K562 (cell line): Measurements from ENCODE around the gene CAV1. TPM values are rescaled to one million over a fixed set of nuclear protein-coding genes. Genes with fewer than 3 reads are reported as not detected.

ENCODE experiments used
- ATAC-seq: fragments of 200-7000 bp; cut with Tn5 transposase; 3 replicates; pipeline ENCODE4 v1.9.1; 2020; ENCODE audit warnings: moderate library complexity
- Bru-seq: library from RNA; stranded (reverse); fragments of 400-500 nt; gene quantifications from one replicate; lab custom pipeline; 2021; lab: Mats Ljungman, UMichigan
- BruChase-seq, 2 experiments: library from RNA; stranded (reverse); fragments of 400-500 nt; gene quantifications; one replicate each; lab custom pipeline; 2021; lab: Mats Ljungman, UMichigan
- BruUV-seq: library from RNA; stranded (reverse); fragments of 400-500 nt; replicated peaks from 2 replicates; lab custom pipeline; 2021; lab: Mats Ljungman, UMichigan
- CTCF ChIA-PET: fragments of 300-600 bp; formaldehyde crosslinking; extraction: SDS; loops from one replicate; lab custom pipeline; 2021; ENCODE audit warnings: low intra/inter-chr PET ratio; lab: Yijun Ruan, JAX
- POLR2A ChIA-PET: fragments of 300-600, 350-650 bp; sonication (Branson Sonifier 250); formaldehyde crosslinking; extraction: SDS; loops from one replicate; lab custom pipeline; 2021; ENCODE audit warnings: antibody characterized with exemption, inconsistent platforms; lab: Yijun Ruan, JAX
- DNase-seq, 4 experiments: peaks; one replicate each; pipeline versions ENCODE4 v3.0.0 to v3.0.0-alpha.2; 2011 to 2018; ENCODE audit warnings: low spot score in 3 of 4, mixed read lengths in 3 of 4; ENCODE audit errors: extremely low read depth in 1 of 4
- FAIRE-seq: peaks from 2 replicates; lab custom pipeline; 2011; peaks lifted over from hg19 to GRCh38; lab: Jason Lieb, UNC
- H2AFZ ChIP-seq: 2 replicates; pipeline ENCODE4 v1.6.0; 2011; ENCODE audit warnings: low read depth, low read length, control low read depth, inconsistent platforms
- H3K27ac ChIP-seq: fragments of 200-600 bp; 3 replicates; pipeline ENCODE4 v1.8.0; 2011; ENCODE audit warnings: low read depth, mild to moderate bottlenecking, control low read depth, inconsistent platforms, low read length, moderate library complexity, mixed read lengths; ENCODE audit errors: extremely low read depth
- H3K27me3 ChIP-seq, 2 experiments: fragments of 300-600 bp in 1 of 2; 2 replicates in 1 of 2; 3 replicates in 1 of 2; pipeline versions ENCODE4 v1.6.0 to v1.8.0; 2011; ENCODE audit warnings: inconsistent platforms in 2 of 2, low read length in 2 of 2, mild to moderate bottlenecking in 1 of 2, mixed read lengths in 1 of 2, moderate library complexity in 1 of 2; ENCODE audit not compliant: control insufficient read depth in 2 of 2, insufficient read depth in 2 of 2
- H3K36me3 ChIP-seq: fragments of 300-600 bp; 3 replicates; pipeline ENCODE4 v1.8.0; 2011; ENCODE audit warnings: mild to moderate bottlenecking, low read length, inconsistent platforms; ENCODE audit not compliant: control insufficient read depth, insufficient read depth
- H3K4me1 ChIP-seq, 2 experiments: fragments of 200-600 bp in 1 of 2; replicated peaks in 1 of 2; 2 replicates in 1 of 2; 3 replicates in 1 of 2; pipeline versions ENCODE4 v1.5.1 to v1.8.0; 2011; ENCODE audit warnings: inconsistent platforms in 2 of 2, low read length in 2 of 2, mild to moderate bottlenecking in 1 of 2, mixed read lengths in 1 of 2, moderate library complexity in 1 of 2; ENCODE audit not compliant: control insufficient read depth in 2 of 2, insufficient read depth in 2 of 2
- H3K4me2 ChIP-seq: 2 replicates; pipeline ENCODE4 v1.6.1; 2011; ENCODE audit warnings: low read length, control low read depth, inconsistent platforms, mixed read lengths; ENCODE audit not compliant: insufficient read depth
- H3K4me3 ChIP-seq: fragments of 200-600 bp; sonication (generic), shearing (Covaris generic); 2 replicates; pipeline ENCODE4 v1.5.1; 2016; ENCODE audit warnings: control low read depth, inconsistent platforms
- H3K79me2 ChIP-seq: fragments of 200-600 bp; 3 replicates; pipeline ENCODE4 v1.8.0; 2011; ENCODE audit warnings: low read length, inconsistent platforms; ENCODE audit not compliant: control insufficient read depth, insufficient read depth
- H3K9ac ChIP-seq, 2 experiments: 2 replicates each; pipeline versions ENCODE4 v1.6.0 to v1.6.1; 2011; ENCODE audit warnings: low read depth in 2 of 2, low read length in 2 of 2, control low read depth in 1 of 2, inconsistent platforms in 1 of 2, mild to moderate bottlenecking in 1 of 2, mixed read lengths in 1 of 2; ENCODE audit not compliant: insufficient read depth in 1 of 2
- H3K9me1 ChIP-seq: one replicate; pipeline ENCODE4 v1.6.0; 2011; ENCODE audit warnings: inconsistent platforms, mild to moderate bottlenecking, low read length, moderate library complexity; ENCODE audit not compliant: control insufficient read depth, insufficient read depth
- H3K9me3 ChIP-seq: replicated peaks from 2 replicates; pipeline ENCODE4 v1.5.1; 2011; ENCODE audit warnings: low read depth, low read length, inconsistent platforms; ENCODE audit not compliant: control insufficient read depth, insufficient read depth
- H4K20me1 ChIP-seq: replicated peaks from 2 replicates; pipeline ENCODE4 v1.6.1; 2011; ENCODE audit warnings: low read length, inconsistent platforms, mixed read lengths; ENCODE audit not compliant: control insufficient read depth, insufficient read depth
- AFF1 ChIP-seq, 2 experiments: fragments of 450-650 bp; IDR thresholded peaks; 2 replicates each; pipeline ENCODE4 v1.6.1; 2018; ENCODE audit warnings: mild to moderate bottlenecking in 2 of 2, low read depth in 1 of 2; ENCODE audit not compliant: partially characterized antibody in 2 of 2
- CCNT2 ChIP-seq: IDR thresholded peaks from 2 replicates; pipeline ENCODE4 v1.6.1; 2011; ENCODE audit warnings: borderline replicate concordance, low read depth, mild to moderate bottlenecking, moderate library complexity, mixed read lengths, low read length; ENCODE audit not compliant: insufficient read length; ENCODE audit errors: extremely low read depth
- CHD1 ChIP-seq: fragments of 200-600 bp; sonication (generic); IDR thresholded peaks from one replicate; pipeline ENCODE4 v1.6.1; 2012; ENCODE audit warnings: mild to moderate bottlenecking, moderate library complexity, low read length, inconsistent platforms
- ESRRA ChIP-seq: fragments of 450-650 bp; IDR thresholded peaks from 2 replicates; pipeline ENCODE4 v1.6.1; 2014; ENCODE audit warnings: low read depth, mild to moderate bottlenecking, moderate library complexity, borderline replicate concordance
- HMBOX1 ChIP-seq: sonication (generic); IDR thresholded peaks from 2 replicates; pipeline ENCODE4 v1.6.1; 2016
- KDM1A ChIP-seq, 2 experiments: fragments of 450-650 bp; IDR thresholded peaks; 2 replicates each; pipeline ENCODE4 v1.6.1; 2016; ENCODE audit warnings: mild to moderate bottlenecking in 2 of 2
- NFIC ChIP-seq: fragments of 450-650 bp; IDR thresholded peaks from 2 replicates; pipeline ENCODE4 v1.6.1; 2017; ENCODE audit warnings: mild to moderate bottlenecking, inconsistent platforms
- NR2C1 ChIP-seq, 2 experiments: fragments of 450-650 bp; IDR thresholded peaks; 2 replicates each; pipeline ENCODE4 v1.6.1; 2017; ENCODE audit warnings: mild to moderate bottlenecking in 2 of 2, antibody characterized with exemption in 1 of 2, inconsistent platforms in 1 of 2, missing compliant biosample characterization in 1 of 2, missing genetic modification characterization in 1 of 2
- PHB ChIP-seq: fragments of 250-450 bp; sonication (Bioruptor Pico); IDR thresholded peaks from 2 replicates; pipeline ENCODE4 v1.5.0; 2021
- RAD21 ChIP-seq, 2 experiments: fragments of 250-450 bp in 1 of 2; fragments of 450-650 bp in 1 of 2; sonication (Bioruptor Pico) in 1 of 2; formaldehyde crosslinking in 1 of 2; IDR thresholded peaks in 1 of 2; conservative IDR thresholded peaks in 1 of 2; 2 replicates each; pipeline versions ENCODE4 v1.4.0 to v1.8.0; 2020 to 2022; ENCODE audit warnings: mild to moderate bottlenecking in 2 of 2, moderate library complexity in 1 of 2
- WGBS: fragments of 100-300 bp; shearing (Covaris generic); methylation state at CpG from one replicate; pipeline ENCODE4 v1.1.6; 2016; ENCODE audit warnings: low coverage, mixed read lengths; ENCODE audit not compliant: insufficient coverage; ENCODE audit errors: missing lambda C conversion rate; 5-methylcytosine and 5-hydroxymethylcytosine counted together
- in situ Hi-C: fragments of 300-500 bp; cut with MboI; formaldehyde crosslinking; loops from 4 replicates; pipeline ENCODE4 v1.15.0; 2018; ENCODE audit warnings: inconsistent platforms, mixed read lengths
- intact Hi-C: fragments of 100-400 bp; cut with micrococcal nuclease; formaldehyde crosslinking; loops from 2 replicates; pipeline ENCODE4 v1.14.2; 2022
- long read RNA-seq, 3 experiments: library from polyadenylated mRNA in 2 of 3; library from RNA in 1 of 3; unstranded in 2 of 3; stranded (forward) in 1 of 3; transcript quantifications; one replicate each; pipeline ENCODE4 v2.0.0, GENCODE V29; 2019 to 2022
- polyA minus RNA-seq, 3 experiments: library from RNA; depleted of rRNA, polyadenylated mRNA; stranded (reverse); fragments of >200 nt; gene quantifications; 2 replicates each; pipeline ENCODE4 v1.2.3, GENCODE V29; 2011
- polyA plus RNA-seq, 8 experiments: library from polyadenylated mRNA; depleted of rRNA in 4 of 8; stranded (reverse) in 5 of 8; unstranded in 3 of 8; fragments of >200 nt; fragmentation: Nextera tagmentation in 2 of 8; fragmentation: Illumina TruSeq in 1 of 8; extraction: Ambion mirVana in 2 of 8; extraction: Trizol in 1 of 8; gene quantifications; 2 replicates each; pipeline versions ENCODE4 v1.2.1 to v1.2.3, GENCODE V29; 2011 to 2014; ENCODE audit warnings: inconsistent platforms in 1 of 8, missing spikeins in 1 of 8
- total RNA-seq, 7 experiments: library from RNA; depleted of rRNA in 6 of 7; stranded (reverse); fragments of >200 nt in 6 of 7; fragmentation: Illumina TruSeq in 2 of 7; extraction: Trizol in 2 of 7; gene quantifications; 2 replicates each; pipeline versions ENCODE4 v1.2.1 to v1.2.3, GENCODE V29; 2011 to 2021; ENCODE audit warnings: low replicate concordance in 1 of 7

The CAV1 gene
- total RNA-seq (2011; cell fraction: chromatin; rRNA removed; ENCODE audit: low replicate concordance), result 0.79 and 1.5 TPM in 2 replicates
- total RNA-seq (2011; cell fraction: nucleolus; rRNA removed), result 1.2 TPM in 1 of 2 replicates, not detected in the other
- total RNA-seq (2011; cell fraction: nucleoplasm; rRNA removed), result 1.5 TPM in 1 of 2 replicates, not detected in the other
- total RNA-seq (2014; rRNA removed) (0.08 and 1.1 TPM in 2 replicates), total RNA-seq (2014; rRNA removed; fragmentation: Illumina TruSeq; extraction: Trizol) (0.16 and 0.29 TPM in 2 replicates), total RNA-seq (2015; rRNA removed; fragmentation: Illumina TruSeq; extraction: Trizol) (0.40 and 0.64 TPM in 2 replicates), total RNA-seq (2021) (1.0 and 1.5 TPM in 2 replicates), polyA plus RNA-seq (2011; rRNA removed) (1.5 and 2.5 TPM in 2 replicates), polyA plus RNA-seq (2014; fragmentation: Illumina TruSeq; extraction: Trizol) (0.62 and 0.86 TPM in 2 replicates), polyA plus RNA-seq (2014; fragmentation: Nextera tagmentation; extraction: Ambion mirVana) (under 1 TPM; 0.63 to 0.82 TPM), polyA plus RNA-seq (2014; rRNA removed) (0.08 and 0.49 TPM in 2 replicates), polyA minus RNA-seq (2011; rRNA and poly(A)+ RNA removed) (3.4 and 5.0 TPM in 2 replicates), Bru-seq, nascent RNA (percentile 24 among the genes with signal in this experiment), BruChase-seq, experiment 1, labeled RNA remaining after a 2-hour chase (percentile 24 among the genes with signal in this experiment), BruChase-seq, experiment 2, labeled RNA remaining after a 6-hour chase (percentile 24 among the genes with signal in this experiment)
- polyA plus RNA-seq (2011; cell fraction: cytosol; rRNA removed), result 4.8 and 4.9 TPM in 2 replicates
- 1.9 and 3.3 TPM in 2 replicates for polyA plus RNA-seq (2011; cell fraction: nucleus; rRNA removed)
- polyA plus RNA-seq (2012), result 0.51 and 0.55 TPM in 2 replicates
- polyA minus RNA-seq (2011; cell fraction: cytosol; rRNA and poly(A)+ RNA removed), result 0.76 and 2.1 TPM in 2 replicates
- polyA minus RNA-seq (2011; cell fraction: nucleus; rRNA and poly(A)+ RNA removed), result 1.00 and 1.2 TPM in 2 replicates
- long read RNA-seq, experiment 1, result 0 reads
- long read RNA-seq, experiment 2, partial matches to known transcripts, result 0 of 1 reads
- long read RNA-seq, experiment 2, other reads (novel, unspliced or antisense), result 0 of 1 reads
- long read RNA-seq, experiment 3, result 0 reads

GRCh38 chr7:116524609-116525297 is at the start of gene CAV1:
CAV1 (plus strand) TSS chr7:116525036; CDS start chr7:116525063, 27 bp downstream.
- no TSS peak for BruUV-seq
- peak; percentile 61 to 76 (median 70) for DNase-seq
- Histone ChIP-seq H3K9me3 (no peaks in the 10 kb centered on the region), H3K79me2 (no peaks in the 10 kb centered on the region), H3K4me2 (peak within 1 kb of the TSS; percentile 98), H4K20me1 (no peaks in the 10 kb centered on the region), H3K27ac (no peak within 1 kb of the TSS), H3K9me1 (no peaks in the 10 kb centered on the region), H3K4me1 (peaks cover 21 to 24% of the 10 kb centered on the region in 2 experiments), H3K27me3 (peaks cover 0 to 5% of the 10 kb centered on the region in 2 experiments; a peak in 2 of 5 replicates), H2AFZ (peak within 1 kb of the TSS; percentile 93), H3K36me3 (no peaks in the 10 kb centered on the region), H3K4me3 (peak within 1 kb of the TSS; percentile 50), H3K9ac (peak within 1 kb of the TSS; percentile 45 to 89; a peak in 3 of 4 replicates)
- ChIA-PET POLR2A (interaction anchor here (0.6 to 2.1 kb wide), 2 partner anchors 9 to 313 kb away, joined by 3 to 8 read pairs; partner anchors contain the start of gene TES), CTCF (interaction anchor here (0.8 to 1.4 kb wide), 3 partner anchors 85 to 266 kb away, joined by 3 to 9 read pairs (median 8); no protein-coding TSS in a partner anchor)
- peak; percentile 66 for ATAC-seq
- in situ Hi-C loops (no loop called here), intact Hi-C loops (loop anchor here (2.0 kb wide), 1 partner anchor 24 kb away; no protein-coding TSS in a partner anchor)
- FAIRE-seq, result peak; percentile 65
- 2% methylated on average over 40 of the region's 42 CpGs for WGBS
- 0 out of 2 replicates have a peak, but pooled peaks have one; percentile 23 for TF ChIP-seq ESRRA
- peak; percentile 42 for TF ChIP-seq CCNT2
- TF ChIP-seq NR2C1 (IDR thresholded peaks at IDR 0.05), result no peak
- TF ChIP-seq NR2C1 (tag; IDR thresholded peaks at IDR 0.05), result no peak
- no peak for TF ChIP-seq HMBOX1
- TF ChIP-seq RAD21 (CRISPR knock-in tag; conservative IDR thresholded peaks at IDR 0.05 in 1 of 2, IDR thresholded peaks at IDR 0.05 in 1 of 2), result peak in 1 of 2 experiments; percentile 52; a peak in 3 of 4 replicates
- TF ChIP-seq PHB (CRISPR knock-in tag), result no peak
- TF ChIP-seq KDM1A (IDR thresholded peaks at IDR 0.05), result peak in 1 of 2 experiments; percentile 2; a peak in 1 of 4 replicates
- TF ChIP-seq AFF1 (IDR thresholded peaks at IDR 0.05; ENCODE audit: low read depth in 1 of 2, partially characterized antibody in 2 of 2), result peak in 1 of 2 experiments; percentile 20
- peak; percentile 97 for TF ChIP-seq NFIC
- TF ChIP-seq CHD1, result peak; percentile 25
